Activated T-cell treated with anti-CD3 and anti-CD28 coated beads for 24 hours (primary cell): ENCODE measurements around the gene AP1M1.

Experiments used
- DNase-seq: peaks from one replicate; pipeline ENCODE4 v3.0.0-alpha.2; 2020; ENCODE audit warnings: low read depth

AP1M1 gene

GRCh38 chr19:16232127-16232526, 34.4 kb downstream of the AP1M1 start:
- DNase-seq, result no peak

DNA sequence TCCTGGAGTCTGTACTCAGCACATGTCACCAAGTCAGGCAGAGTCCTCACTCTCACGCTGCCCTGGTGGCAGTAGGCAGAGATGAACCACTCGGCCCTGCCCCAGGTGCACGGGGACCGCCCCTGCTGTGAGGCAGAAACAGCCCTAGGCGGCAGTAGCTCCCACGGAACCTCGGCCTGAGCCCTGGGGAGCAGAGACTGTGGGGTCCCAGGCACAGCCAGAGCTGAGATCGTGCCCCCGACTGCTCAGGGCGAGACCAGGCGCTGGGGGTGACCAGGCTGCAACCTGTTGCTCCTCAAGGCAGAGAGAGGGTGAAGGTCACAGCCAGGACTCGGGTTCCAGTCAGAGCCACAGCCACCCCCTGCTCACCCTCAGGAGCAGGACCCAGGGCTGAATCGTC, 34.9 kb downstream of the AP1M1 start:
- DNase-seq, result no peak

GRCh38 chr19:16233081-16233776, 35.5 kb downstream of the AP1M1 start:
- DNase-seq, result no peak

- DNase-seq, result no peak
Observed at GRCh38 chr19:16233836-16234551, 36.3 kb downstream of the AP1M1 start.

GRCh38 chr19:16234552-16235445, 37.1 kb downstream of the AP1M1 start:
- DNase-seq, result no peak

GRCh38 chr19:16235811-16236652, 38.3 kb downstream of the AP1M1 start:
- no peak for DNase-seq

DNA sequence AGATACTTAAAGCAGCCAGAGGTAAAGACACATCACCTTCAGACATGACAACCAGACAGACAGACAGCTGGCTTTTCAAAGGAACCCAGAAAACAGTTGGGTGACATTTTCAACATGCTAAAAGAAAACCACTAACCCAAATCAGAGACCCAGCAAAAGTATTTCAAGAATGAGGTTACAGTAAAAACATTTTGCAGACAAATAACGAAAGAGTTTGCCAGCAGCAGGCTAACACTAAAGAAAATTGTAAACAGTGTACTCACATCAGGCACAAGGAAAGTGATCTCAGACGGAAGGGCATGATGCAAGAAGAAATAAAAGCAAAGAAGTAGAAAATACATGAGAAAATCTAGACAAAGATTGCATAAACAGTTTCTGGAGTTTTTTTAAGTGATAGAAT, 46.4 kb downstream of the AP1M1 start:
- DNase-seq, result no peak

- peak; percentile 74 for DNase-seq
Observed at GRCh38 chr19:16247353-16248182, 49.9 kb downstream of the AP1M1 start.

DNA sequence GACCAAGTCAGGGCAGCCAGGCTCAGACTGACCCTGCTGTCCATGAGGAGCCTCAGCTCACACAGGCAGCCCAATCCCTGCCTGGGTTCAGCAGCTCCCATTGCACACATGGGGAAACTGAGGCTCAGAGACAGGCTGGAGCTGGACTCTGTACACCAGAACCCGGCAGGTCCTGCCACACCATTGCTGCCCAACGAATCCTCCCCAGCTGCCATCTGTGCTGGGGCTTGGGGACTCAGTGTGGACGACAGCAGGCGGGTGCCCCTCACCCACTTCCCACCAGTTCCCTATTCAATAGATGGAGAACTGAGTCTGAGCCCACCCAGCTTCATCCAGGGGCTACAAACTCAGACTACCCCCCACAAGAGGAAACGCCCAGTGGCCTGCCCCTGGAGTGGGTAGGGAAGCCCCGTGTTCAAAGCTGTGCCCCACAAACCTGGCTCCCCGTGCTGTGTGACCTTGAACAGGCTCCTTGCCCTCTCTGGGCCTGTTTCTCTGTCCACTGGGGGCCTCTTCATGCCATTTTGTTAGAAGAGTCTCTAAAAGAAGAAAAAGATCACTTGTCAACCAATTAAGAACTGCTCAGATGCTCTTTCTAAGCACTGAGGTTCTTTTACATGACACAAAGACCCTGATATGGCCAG, 50.8 kb downstream of the AP1M1 start:
- no peak for DNase-seq

DNA sequence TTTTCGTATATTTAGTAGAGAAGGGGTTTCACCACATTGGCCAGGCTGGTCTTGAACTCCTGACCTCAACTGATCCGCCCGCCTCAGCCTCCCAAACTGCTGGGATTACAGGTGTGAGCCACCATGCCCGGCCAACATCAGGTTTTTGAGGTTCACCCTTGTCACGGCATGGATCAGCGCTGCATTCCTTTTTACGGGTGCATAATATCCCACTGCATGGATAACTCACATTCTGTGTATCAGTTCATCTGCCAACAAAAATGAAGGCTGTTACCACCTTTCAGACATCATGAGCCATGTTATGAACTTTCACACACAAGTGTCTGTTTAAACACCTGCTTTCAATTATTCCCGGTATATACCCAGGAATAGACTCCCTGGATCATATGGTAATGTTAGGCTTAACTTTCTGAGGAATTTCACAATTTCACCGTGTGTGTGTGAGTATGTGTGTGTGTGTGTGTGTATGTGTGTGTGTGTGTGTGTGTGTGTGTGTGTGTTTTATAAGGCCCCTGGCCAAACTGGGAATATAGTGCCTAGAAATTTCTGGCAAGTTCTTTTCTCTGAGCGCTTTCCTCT, 52.2 kb downstream of the AP1M1 start:
- DNase-seq, result no peak

DNA sequence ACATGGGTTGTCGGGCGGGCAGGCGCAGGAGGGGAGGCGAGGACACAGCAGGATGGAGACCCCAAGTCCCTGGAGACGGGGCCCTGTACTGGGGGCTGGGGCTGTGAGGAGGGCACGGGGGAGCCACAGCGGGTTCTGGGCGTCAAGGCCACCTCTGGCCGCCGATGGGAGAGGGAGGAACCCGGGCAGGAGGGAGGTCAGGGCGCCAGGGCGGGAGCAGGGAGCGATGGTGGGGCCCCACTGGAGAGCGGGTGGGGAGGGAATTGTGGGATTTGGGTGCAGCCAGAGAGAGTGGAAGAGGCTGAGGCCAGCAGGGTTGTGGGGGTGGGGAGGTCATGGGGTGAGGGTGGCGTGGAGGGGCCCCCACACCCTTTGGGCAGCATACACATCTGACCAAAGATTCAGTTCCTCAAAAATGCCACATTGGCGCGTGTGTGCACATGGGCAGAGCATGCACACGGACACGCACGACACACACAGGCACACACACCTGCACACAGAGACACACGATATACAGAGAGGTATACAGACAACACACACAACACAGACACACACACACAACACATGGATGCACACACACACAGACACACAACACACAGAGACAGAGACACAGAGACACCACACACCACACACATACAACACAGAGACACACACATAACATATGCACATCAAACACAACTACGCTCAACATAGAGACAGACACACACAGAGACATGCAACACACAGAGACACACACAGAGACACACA, 54.9 kb downstream of the AP1M1 start:
- DNase-seq, result no peak

GRCh38 chr19:16254851-16255408, 57.2 kb downstream of the AP1M1 start:
- no peak for DNase-seq

- DNase-seq, result no peak
Observed at GRCh38 chr19:16257509-16258002, 59.8 kb downstream of the AP1M1 start.

GRCh38 chr19:16258440-16258903, 60.8 kb downstream of the AP1M1 start:
- no peak for DNase-seq

GRCh38 chr19:16259385-16260159, 61.9 kb downstream of the AP1M1 start:
- no peak for DNase-seq

- no peak for DNase-seq
Observed at GRCh38 chr19:16260160-16260811, 62.6 kb downstream of the AP1M1 start.

DNA sequence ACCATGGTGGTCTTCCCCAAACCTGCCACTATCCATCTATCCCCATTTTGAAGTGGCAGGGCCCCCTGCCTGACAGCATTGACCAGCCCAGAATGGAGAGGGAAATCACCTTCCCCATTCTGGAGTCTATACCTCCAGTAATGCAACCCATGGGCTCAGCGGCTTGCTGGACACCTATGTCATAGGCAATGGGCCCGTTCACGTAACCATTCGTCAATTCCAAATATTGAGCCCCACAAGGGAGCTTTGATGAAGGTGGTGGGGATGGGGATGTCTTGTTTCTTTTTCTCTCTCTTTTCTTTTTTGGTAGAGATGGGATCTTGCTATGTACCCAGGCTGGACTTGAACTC, 63.1 kb downstream of the AP1M1 start:
- no peak for DNase-seq
